DMS 273 treated with DMSO at 0.1 percent for 48 hours (cell line): Measurements from ENCODE around the gene FAM25A.

Experiments
- DNase-seq: peaks from one replicate; lab custom pipeline; 2025; lab: John Stamatoyannopoulos, UW

Gene FAM25A

GRCh38 chr10:87064651-87065050 lies 44.6 kb downstream of the FAM25A start:
- DNase-seq = no peak

- no peak for DNase-seq
Measured at GRCh38 chr10:87066178-87066577, 46.1 kb downstream of the FAM25A start.

- no peak for DNase-seq
Measured at GRCh38 chr10:87066865-87067264, 46.8 kb downstream of the FAM25A start.

- DNase-seq = no peak
Measured at GRCh38 chr10:87068281-87068680, 48.2 kb downstream of the FAM25A start.

GRCh38 chr10:87072449-87072848 lies 52.4 kb downstream of the FAM25A start:
- DNase-seq = no peak
